ENCODE measurements around the gene TTC12. TPM values are rescaled to one million over a fixed set of nuclear protein-coding genes. Genes with fewer than 3 reads are reported as not detected.

The TTC12 gene
- polyA plus RNA-seq, 1 of the 3 experiments (the other 2 are of a cell fraction) = 15.1 TPM

GRCh38 chr11:113313601-113314000, 782 bp upstream of the TTC12 start:
- TF ChIP-seq USF1 (IDR thresholded peaks at IDR 0.05; ENCODE audit: borderline replicate concordance, low read depth) (no peak), JUND (IDR thresholded peaks at IDR 0.05) (no peak), CHD2 (IDR thresholded peaks at IDR 0.05; ENCODE audit: low read length, partially characterized antibody) (no peak), GABPA (IDR thresholded peaks at IDR 0.05; ENCODE audit: low read depth) (no peak), EP300 (IDR thresholded peaks at IDR 0.05; ENCODE audit: borderline replicate concordance in 1 of 2, low read depth in 1 of 2, low read length in 1 of 2) (no peak), ZBTB33 (IDR thresholded peaks at IDR 0.05; ENCODE audit: borderline replicate concordance, low read depth) (no peak), TCF12 (IDR thresholded peaks at IDR 0.05) (no peak), PBX3 (IDR thresholded peaks at IDR 0.05) (no peak), TAF1 (IDR thresholded peaks at IDR 0.05; ENCODE audit: borderline replicate concordance, low read depth, low read length) (no peak), RFX5 (IDR thresholded peaks at IDR 0.05; ENCODE audit: low read length) (no peak), CTCF (IDR thresholded peaks at IDR 0.05) (no peak), MEF2A (IDR thresholded peaks at IDR 0.05; ENCODE audit: borderline replicate concordance, low read depth) (no peak), FOSL2 (IDR thresholded peaks at IDR 0.05; ENCODE audit: borderline replicate concordance, low read depth) (no peak), EZH2phosphoT487 (IDR thresholded peaks at IDR 0.05; ENCODE audit: borderline replicate concordance, low read depth) (no peak), MXI1 (IDR thresholded peaks at IDR 0.05; ENCODE audit: low read depth, low read length) (no peak), NFIC (IDR thresholded peaks at IDR 0.05; ENCODE audit: borderline replicate concordance) (no peak), SIN3A (IDR thresholded peaks at IDR 0.05; ENCODE audit: borderline replicate concordance, low read depth, low read length) (no peak), YY1 (IDR thresholded peaks at IDR 0.05; ENCODE audit: low read depth) (no peak)
- Histone ChIP-seq H3F3A (replicated peaks; ENCODE audit: insufficient read depth) (no peaks in the 10 kb centered on the region), H3K9ac (no peak overlapping the region), H3K27ac (ENCODE audit: low read depth in 2 of 2, low read length in 1 of 2) (no peak overlapping the region), H2AFZ (ENCODE audit: low read depth) (peak overlapping the region; percentile 95), H3K4me2 (peak overlapping the region; percentile 85), H3K4me3 (ENCODE audit: low read depth in 2 of 2, low read length in 1 of 2) (peak overlapping the region; percentile 75 to 95), H3K27me3 (ENCODE audit: insufficient read depth) (no peaks in the 10 kb centered on the region), H3K36me3 (replicated peaks in 1 of 2; ENCODE audit: control insufficient read depth in 1 of 2, insufficient read depth in 2 of 2, low read length in 1 of 2) (peaks cover 7 to 11% of the 10 kb centered on the region in 2 experiments), H3K9me2 (no peaks in the 10 kb centered on the region), H3K4me1 (ENCODE audit: control insufficient read depth in 1 of 2, insufficient read depth in 2 of 2, low read depth in 1 of 2, low read length in 1 of 2) (peaks cover 0 to 13% of the 10 kb centered on the region in 2 experiments; a peak in 2 of 4 replicates), H3K9me3 (no peaks in the 10 kb centered on the region), H3K79me2 (ENCODE audit: insufficient read depth) (no peaks in the 10 kb centered on the region), H4K20me1 (ENCODE audit: insufficient read depth) (no peaks in the 10 kb centered on the region)
- ChIA-PET POLR2A (interaction anchor here (0.6 to 1.2 kb wide), 3 partner anchors 160 to 417 kb away, joined by 3 read pairs; partner anchors contain the start of gene DRD2), CTCF (interaction anchor here (1.0 to 2.5 kb wide), 10 partner anchors 8 to 948 kb away, joined by 3 to 9 read pairs (median 4); no protein-coding TSS in a partner anchor)
- WGBS (ENCODE audit: low lambda C conversion rate) = 89% methylated on average over 3 of the region's 3 CpGs
- no peak for DNase-seq
